Stomach (tissue), 4 donors: ENCODE measurements around the gene CYB5R4.

Source experiments
- CTCF ChIP-seq, 7 experiments: fragments of 450-650 bp in 4 of 7; fragments of 200-600 bp in 3 of 7; sonication (generic) in 3 of 7; IDR thresholded peaks; one replicate each; pipeline ENCODE4 v1.5.1; 2016 to 2019; ENCODE audit warnings: antibody characterized with exemption in 7 of 7, control low read depth in 2 of 7, mild to moderate bottlenecking in 1 of 7
- EP300 ChIP-seq: sonication (generic); formaldehyde crosslinking; IDR thresholded peaks from one replicate; pipeline ENCODE4 v1.6.1; 2017; ENCODE audit warnings: antibody characterized with exemption
- POLR2A ChIP-seq, 4 donors: fragments of 450-650 bp; IDR thresholded peaks; one replicate each; pipeline ENCODE4 v1.6.1; 2016; ENCODE audit warnings: antibody characterized with exemption in 4 of 4, control low read depth in 2 of 4, mild to moderate bottlenecking in 1 of 4, moderate library complexity in 1 of 4
- POLR2AphosphoS5 ChIP-seq, 3 donors: sonication (generic); formaldehyde crosslinking; IDR thresholded peaks; one replicate each; pipeline ENCODE4 v1.6.1; 2016; ENCODE audit warnings: antibody characterized with exemption in 3 of 3

- no peak for TF ChIP-seq CTCF (IDR thresholded peaks at IDR 0.05)
- TF ChIP-seq POLR2A (IDR thresholded peaks at IDR 0.05) = no peak
- TF ChIP-seq POLR2AphosphoS5 (IDR thresholded peaks at IDR 0.05) = no peak
- no peak for TF ChIP-seq EP300
Observed at GRCh38 chr6:83862776-83863471, 3.4 kb downstream of the CYB5R4 start.
